Muscle of back (tissue), 11 donors: ENCODE data around the gene FGD5. TPM values are rescaled to one million over a fixed set of nuclear protein-coding genes. Genes with fewer than 3 reads are reported as not detected.
A peak's percentile ranks its signal among the peaks of the same experiment; 100 is the strongest.

Experiments
- DNase-seq, 3 donors: peaks; one replicate each; pipeline versions ENCODE4 v3.0.0 to v3.0.0-alpha.2; 2013
- polyA plus RNA-seq, 10 donors: library from polyadenylated mRNA; unstranded; fragments of 120-200 nt; gene quantifications; one replicate each; pipeline ENCODE4 v1.2.1, GENCODE V29; 2013; ENCODE audit not compliant: insufficient read length in 10 of 10

The FGD5 gene
- polyA plus RNA-seq, 10 donors: 17.2 to 28.6 (median 20.1) TPM

- DNase-seq: no peak
Measured at GRCh38 chr3:14875411-14876175, 56.8 kb downstream of the FGD5 start.

- no peak for DNase-seq
Measured at GRCh38 chr3:14876921-14877333, 58.2 kb downstream of the FGD5 start.

- no peak for DNase-seq
Measured at GRCh38 chr3:14877469-14877868, 58.7 kb downstream of the FGD5 start.

GRCh38 chr3:14879211-14879874, 60.6 kb downstream of the FGD5 start:
- peak in 2 of 3 donors; percentile 36 to 70 for DNase-seq

GRCh38 chr3:14880447-14881106, 61.8 kb downstream of the FGD5 start:
- DNase-seq: no peak

GRCh38 chr3:14883226-14883625, 64.5 kb downstream of the FGD5 start:
- no peak for DNase-seq

GRCh38 chr3:14884665-14885064, 65.9 kb downstream of the FGD5 start:
- no peak for DNase-seq

GRCh38 chr3:14885307-14885706, 66.5 kb downstream of the FGD5 start:
- DNase-seq: no peak

GRCh38 chr3:14886101-14886500, 67.3 kb downstream of the FGD5 start:
- DNase-seq: no peak

GRCh38 chr3:14889205-14889604, 70.4 kb downstream of the FGD5 start:
- no peak for DNase-seq

GRCh38 chr3:14889943-14890342, 71.2 kb downstream of the FGD5 start:
- no peak for DNase-seq

- DNase-seq: no peak
Measured at GRCh38 chr3:14890476-14890875, 71.7 kb downstream of the FGD5 start.

- DNase-seq: no peak
Measured at GRCh38 chr3:14891135-14892132, 72.7 kb downstream of the FGD5 start.

- no peak for DNase-seq
Measured at GRCh38 chr3:14892226-14892625, 73.5 kb downstream of the FGD5 start.

GRCh38 chr3:14894085-14894484, 75.3 kb downstream of the FGD5 start:
- DNase-seq: no peak

GRCh38 chr3:14897266-14897665, 78.5 kb downstream of the FGD5 start:
- no peak for DNase-seq

GRCh38 chr3:14898929-14899328, 80.2 kb downstream of the FGD5 start:
- no peak for DNase-seq

GRCh38 chr3:14899993-14900618, 81.3 kb downstream of the FGD5 start:
- DNase-seq: no peak

GRCh38 chr3:14900881-14901873, 82.4 kb downstream of the FGD5 start:
- no peak for DNase-seq

GRCh38 chr3:14902719-14903118, 84.0 kb downstream of the FGD5 start:
- DNase-seq: peak; percentile 76 to 95 (median 87)
